T-helper 2 cell treated with Interferon-gamma antibody and Interleukin-4, amounts not matched to agents 5 μg/mL and 100 μg/mL, for 36 hours (primary cell): Measurements from ENCODE around the gene MX2.

ENCODE experiments used
- DNase-seq: peaks from one replicate; pipeline ENCODE4 v3.0.0; 2021; ENCODE audit warnings: low spot score
- H3K27ac Mint-ChIP-seq: one replicate; pipeline ENCODE4 v1.8.0; 2021; ENCODE audit warnings: mild to moderate bottlenecking, mixed read lengths
- H3K27me3 Mint-ChIP-seq: one replicate; pipeline ENCODE4 v1.8.0; 2021; ENCODE audit warnings: low read depth, mixed read lengths
- H3K36me3 Mint-ChIP-seq: one replicate; pipeline ENCODE4 v1.8.0; 2021; ENCODE audit warnings: low read depth, mixed read lengths
- H3K4me1 Mint-ChIP-seq: one replicate; pipeline ENCODE4 v1.8.0; 2021; ENCODE audit warnings: low read depth, mixed read lengths
- H3K4me3 Mint-ChIP-seq: one replicate; pipeline ENCODE4 v1.8.0; 2022; ENCODE audit warnings: mild to moderate bottlenecking, moderate library complexity, mixed read lengths
- H3K9me3 Mint-ChIP-seq: one replicate; pipeline ENCODE4 v1.8.0; 2021; ENCODE audit warnings: mixed read lengths

Gene MX2

DNA sequence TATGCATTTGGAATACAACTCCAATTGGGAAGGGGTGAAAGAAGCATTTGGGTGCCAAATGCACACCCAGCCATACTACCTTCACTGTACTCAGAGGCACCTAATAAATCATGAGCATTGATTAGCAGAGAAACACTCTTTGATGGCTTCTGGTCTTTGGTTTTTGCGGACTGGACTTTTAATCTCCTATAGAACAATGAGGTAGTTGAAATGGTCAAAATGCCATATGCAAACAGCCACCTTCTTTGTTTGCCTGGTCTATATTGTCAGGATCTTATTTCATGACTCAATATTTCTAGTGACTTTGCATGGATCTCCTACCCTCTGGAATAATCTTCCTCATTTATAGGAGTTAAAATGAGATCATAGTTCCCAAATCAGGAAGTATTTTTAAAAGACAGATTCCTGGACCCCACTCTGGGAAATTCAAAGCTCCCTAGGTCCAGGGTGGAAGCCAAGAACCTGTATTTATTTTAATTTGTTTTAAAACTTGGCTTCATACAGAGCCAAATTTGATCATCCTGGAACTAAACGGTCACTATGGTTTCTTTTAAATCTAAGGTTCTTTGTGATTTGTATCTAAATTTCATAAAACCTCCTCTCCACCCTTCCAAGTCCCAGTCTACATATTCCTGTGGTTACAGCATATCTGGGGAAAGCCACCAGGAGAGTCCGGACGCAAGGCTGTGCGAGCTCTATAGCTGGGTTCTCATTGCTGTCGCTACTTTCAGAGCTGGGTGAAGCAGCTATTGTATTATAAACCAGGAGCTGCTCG lies 36.5 kb upstream of the MX2 start:
- Mint-ChIP-seq H3K4me3 (no peak overlapping the region), H3K36me3 (no peaks in the 10 kb centered on the region), H3K27me3 (peaks cover 11% of the 10 kb centered on the region), H3K4me1 (peaks cover 2% of the 10 kb centered on the region), H3K9me3 (no peaks in the 10 kb centered on the region), H3K27ac (no peak overlapping the region)
- DNase-seq = no peak

DNA sequence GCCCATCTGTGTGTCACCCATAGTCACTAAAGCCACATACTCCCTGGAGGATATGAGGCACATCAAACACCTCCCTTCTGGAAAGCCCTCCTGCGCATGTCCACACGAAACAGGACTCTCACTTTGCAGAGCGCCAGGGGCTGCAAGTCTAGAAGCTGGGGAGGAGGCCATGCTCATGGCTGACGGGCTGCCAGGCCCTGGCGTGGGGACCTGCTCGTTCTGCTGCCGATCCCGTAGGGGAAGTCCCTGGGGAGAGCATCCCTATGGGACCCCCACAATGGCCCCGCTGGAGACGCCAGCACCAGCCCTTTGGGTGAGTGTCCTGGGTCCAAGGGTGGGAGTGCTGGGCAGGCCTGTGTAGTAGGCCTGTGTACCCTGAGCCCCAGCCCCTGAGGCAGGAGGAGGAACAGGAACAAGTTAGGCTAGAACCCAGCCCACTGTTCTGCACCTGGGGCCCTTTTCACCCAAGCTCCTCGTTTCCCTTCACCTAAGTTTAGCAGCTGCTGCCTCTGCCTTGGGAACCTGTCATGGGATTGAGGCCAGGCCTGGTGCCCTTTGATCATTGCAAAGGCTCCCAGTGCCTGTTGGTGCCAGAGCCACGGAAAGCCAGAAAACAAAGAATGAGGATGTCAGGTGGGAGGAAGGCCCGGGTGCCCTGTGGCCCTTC lies 35.3 kb upstream of the MX2 start:
- Mint-ChIP-seq H3K9me3 (no peaks in the 10 kb centered on the region), H3K4me3 (no peak overlapping the region), H3K36me3 (no peaks in the 10 kb centered on the region), H3K27me3 (peaks cover 9% of the 10 kb centered on the region), H3K27ac (no peak overlapping the region), H3K4me1 (no peaks in the 10 kb centered on the region)
- no peak for DNase-seq

DNA sequence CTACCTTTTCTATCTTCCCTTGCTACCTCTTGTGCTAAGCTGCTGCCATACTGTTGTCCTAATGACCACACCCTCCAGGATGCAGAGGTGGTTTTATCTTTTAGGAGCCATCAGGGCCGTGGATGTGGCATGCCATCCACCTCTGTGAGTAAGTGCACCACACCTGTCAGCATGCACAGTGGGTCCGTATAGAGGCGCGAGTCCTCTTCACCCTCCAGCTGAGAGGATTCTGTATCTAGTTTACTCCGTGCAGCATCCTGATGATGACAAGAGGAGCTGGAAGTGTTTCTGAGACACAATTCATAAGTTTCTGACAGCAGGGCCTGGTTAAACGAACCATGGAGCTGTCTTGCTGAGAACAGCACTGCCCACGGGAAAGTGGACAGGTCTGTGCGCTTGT lies 34.1 kb upstream of the MX2 start:
- Mint-ChIP-seq H3K9me3 (no peaks in the 10 kb centered on the region), H3K36me3 (no peaks in the 10 kb centered on the region), H3K27me3 (peaks cover 16% of the 10 kb centered on the region), H3K4me3 (no peak overlapping the region), H3K27ac (no peak overlapping the region), H3K4me1 (no peaks in the 10 kb centered on the region)
- no peak for DNase-seq

DNA sequence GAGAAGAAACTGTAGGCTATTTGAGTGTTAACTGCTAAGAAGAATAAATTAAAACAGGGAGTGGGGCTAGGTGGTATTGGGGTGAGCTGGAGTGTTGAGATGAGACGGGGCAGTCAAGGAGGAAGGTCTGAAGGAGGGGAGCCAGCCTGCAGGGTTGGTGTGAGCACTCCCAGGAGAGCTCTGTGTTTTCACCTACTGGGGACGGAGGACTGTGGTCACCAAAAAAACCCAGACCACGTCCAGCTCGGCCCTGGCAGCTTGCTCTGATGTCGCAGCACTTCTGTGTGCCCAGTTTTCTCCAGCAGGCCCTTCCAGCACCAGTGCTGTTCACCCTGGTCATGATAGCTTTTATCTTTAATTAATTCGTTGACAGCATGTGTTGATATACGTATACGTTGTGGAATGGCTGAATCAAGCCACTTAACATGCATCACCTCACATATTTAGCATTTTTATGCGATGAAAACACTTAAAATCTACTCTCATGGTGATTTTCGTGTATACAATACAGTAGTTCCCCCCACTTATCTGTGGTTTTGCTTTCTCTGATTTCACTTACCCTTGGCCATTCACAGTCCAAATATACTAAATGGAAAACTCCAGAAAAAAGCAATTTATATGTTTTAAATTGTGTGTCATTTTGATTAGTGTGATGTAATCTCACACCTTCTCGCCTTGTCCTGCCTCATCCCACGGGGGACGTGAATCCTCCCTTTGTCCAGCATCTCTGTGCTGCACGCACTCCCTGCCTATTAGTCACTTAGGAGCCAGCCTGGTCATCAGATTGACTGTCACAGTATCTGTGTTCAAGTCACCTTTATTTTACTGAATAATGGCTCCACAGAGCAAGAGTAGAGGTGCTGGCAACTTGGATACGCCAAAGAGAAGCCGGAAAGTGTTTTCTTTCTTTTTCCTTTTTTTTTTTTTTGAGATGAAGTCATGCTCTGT lies 32.9 kb upstream of the MX2 start:
- H3K4me3 Mint-ChIP-seq = no peak overlapping the region
- H3K9me3 Mint-ChIP-seq = no peaks in the 10 kb centered on the region
- H3K27ac Mint-ChIP-seq = no peak overlapping the region
- peaks cover 23% of the 10 kb centered on the region for H3K27me3 Mint-ChIP-seq
- H3K36me3 Mint-ChIP-seq = no peaks in the 10 kb centered on the region
- DNase-seq = no peak
- no peaks in the 10 kb centered on the region for H3K4me1 Mint-ChIP-seq

- H3K27me3 Mint-ChIP-seq = peaks cover 23% of the 10 kb centered on the region
- no peak overlapping the region for H3K27ac Mint-ChIP-seq
- no peak for DNase-seq
- H3K4me1 Mint-ChIP-seq = no peaks in the 10 kb centered on the region
- H3K4me3 Mint-ChIP-seq = no peak overlapping the region
- no peaks in the 10 kb centered on the region for H3K36me3 Mint-ChIP-seq
- H3K9me3 Mint-ChIP-seq = no peaks in the 10 kb centered on the region
Measured at GRCh38 chr21:41333752-41334151, 28.1 kb upstream of the MX2 start.

GRCh38 chr21:41337515-41337914 lies 24.3 kb upstream of the MX2 start:
- no peak overlapping the region for H3K4me3 Mint-ChIP-seq
- H3K4me1 Mint-ChIP-seq = no peaks in the 10 kb centered on the region
- peaks cover 4% of the 10 kb centered on the region for H3K9me3 Mint-ChIP-seq
- DNase-seq = no peak
- H3K36me3 Mint-ChIP-seq = no peaks in the 10 kb centered on the region
- H3K27me3 Mint-ChIP-seq = peaks cover 27% of the 10 kb centered on the region
- no peak overlapping the region for H3K27ac Mint-ChIP-seq

- no peaks in the 10 kb centered on the region for H3K4me1 Mint-ChIP-seq
- H3K9me3 Mint-ChIP-seq = peaks cover 4% of the 10 kb centered on the region
- H3K27ac Mint-ChIP-seq = no peak overlapping the region
- H3K4me3 Mint-ChIP-seq = no peak overlapping the region
- DNase-seq = no peak
- peaks cover 19% of the 10 kb centered on the region for H3K27me3 Mint-ChIP-seq
- H3K36me3 Mint-ChIP-seq = no peaks in the 10 kb centered on the region
Measured at GRCh38 chr21:41338455-41338854, 23.4 kb upstream of the MX2 start.

GRCh38 chr21:41342035-41342434 lies 19.8 kb upstream of the MX2 start:
- peaks cover 21% of the 10 kb centered on the region for H3K27me3 Mint-ChIP-seq
- peaks cover 4% of the 10 kb centered on the region for H3K9me3 Mint-ChIP-seq
- DNase-seq = no peak
- no peak overlapping the region for H3K4me3 Mint-ChIP-seq
- no peaks in the 10 kb centered on the region for H3K36me3 Mint-ChIP-seq
- H3K27ac Mint-ChIP-seq = no peak overlapping the region
- H3K4me1 Mint-ChIP-seq = no peaks in the 10 kb centered on the region

DNA sequence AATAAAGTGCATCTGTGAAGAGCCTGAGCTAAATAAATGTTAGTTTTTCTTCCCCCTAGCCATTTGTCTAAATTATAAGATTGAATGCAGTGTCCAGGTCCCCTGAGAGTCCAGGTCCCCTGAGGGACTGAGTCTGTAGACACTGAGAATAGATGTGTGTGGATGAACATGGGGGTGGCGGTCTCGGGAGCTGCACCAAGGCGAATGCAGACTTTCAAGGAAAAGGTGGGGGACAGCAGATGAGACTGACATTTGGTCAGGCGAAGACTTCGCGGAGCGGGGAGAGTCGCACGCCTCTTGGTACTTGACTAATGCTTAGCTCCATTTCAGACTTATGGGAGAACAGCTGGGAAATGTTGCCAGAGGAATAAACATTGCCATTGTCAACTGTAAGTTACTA lies 17.7 kb upstream of the MX2 start:
- Mint-ChIP-seq H3K4me1 (no peaks in the 10 kb centered on the region), H3K9me3 (peaks cover 4% of the 10 kb centered on the region), H3K36me3 (no peaks in the 10 kb centered on the region), H3K27ac (no peak overlapping the region), H3K4me3 (no peak overlapping the region), H3K27me3 (peaks cover 18% of the 10 kb centered on the region)
- DNase-seq = no peak

- DNase-seq = no peak
- peaks cover 14% of the 10 kb centered on the region for H3K27me3 Mint-ChIP-seq
- no peaks in the 10 kb centered on the region for H3K4me1 Mint-ChIP-seq
- H3K9me3 Mint-ChIP-seq = peaks cover 4% of the 10 kb centered on the region
- H3K36me3 Mint-ChIP-seq = no peaks in the 10 kb centered on the region
- no peak overlapping the region for H3K4me3 Mint-ChIP-seq
- no peak overlapping the region for H3K27ac Mint-ChIP-seq
Measured at GRCh38 chr21:41345356-41345755, 16.5 kb upstream of the MX2 start.

GRCh38 chr21:41345934-41346685 lies 15.7 kb upstream of the MX2 start:
- Mint-ChIP-seq H3K4me1 (no peaks in the 10 kb centered on the region), H3K36me3 (no peaks in the 10 kb centered on the region), H3K27me3 (peaks cover 12% of the 10 kb centered on the region), H3K9me3 (peaks cover 4% of the 10 kb centered on the region), H3K27ac (no peak overlapping the region), H3K4me3 (no peak overlapping the region)
- DNase-seq = no peak

DNA sequence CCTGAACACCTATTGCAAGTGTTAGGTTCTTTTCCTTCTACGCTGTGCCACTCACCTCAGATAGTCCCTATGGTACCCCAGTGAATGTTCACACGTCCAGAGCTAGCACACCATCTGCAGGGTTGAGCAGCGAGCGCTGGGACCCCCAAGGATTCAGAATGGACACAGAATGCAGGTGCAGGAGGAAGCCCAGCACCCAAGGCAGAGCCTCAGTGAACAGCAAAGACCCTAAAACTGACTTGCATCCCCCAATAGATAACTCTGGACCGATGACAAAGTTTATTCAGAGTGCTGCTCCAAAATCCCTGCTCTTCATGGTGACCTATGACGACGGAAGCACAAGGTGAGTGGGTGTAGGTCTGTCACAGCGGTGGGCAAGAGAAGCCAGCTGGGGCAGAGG lies 15.1 kb upstream of the MX2 start:
- no peak overlapping the region for H3K4me3 Mint-ChIP-seq
- no peak for DNase-seq
- no peaks in the 10 kb centered on the region for H3K36me3 Mint-ChIP-seq
- H3K4me1 Mint-ChIP-seq = no peaks in the 10 kb centered on the region
- H3K9me3 Mint-ChIP-seq = peaks cover 4% of the 10 kb centered on the region
- no peak overlapping the region for H3K27ac Mint-ChIP-seq
- peaks cover 8% of the 10 kb centered on the region for H3K27me3 Mint-ChIP-seq

GRCh38 chr21:41348434-41348833 lies 13.4 kb upstream of the MX2 start:
- Mint-ChIP-seq H3K36me3 (no peaks in the 10 kb centered on the region), H3K27me3 (peaks cover 8% of the 10 kb centered on the region), H3K27ac (no peak overlapping the region), H3K4me1 (no peaks in the 10 kb centered on the region), H3K4me3 (no peak overlapping the region), H3K9me3 (no peaks in the 10 kb centered on the region)
- DNase-seq = no peak
